Ovary (tissue), 9 donors: ENCODE results near the gene GNA14. TPM values are rescaled to one million over a fixed set of nuclear protein-coding genes. Genes with fewer than 3 reads are reported as not detected.
"Not testable (repeated sequence)": the region's sequence is repeated elsewhere in the genome, so short reads cannot be mapped to it uniquely, and the experiment has no call there.

Experiments
- DNase-seq, 5 donors: peaks; one replicate each; pipeline ENCODE4 v3.0.0-alpha.2; 2019 to 2020
- H3K27ac ChIP-seq, 2 donors: fragments of 200-600 bp; one replicate each; pipeline versions ENCODE4 v1.5.1 to v1.8.0; 2019 to 2022
- H3K27me3 ChIP-seq: fragments of 200-600 bp; one replicate; pipeline ENCODE4 v1.8.0; 2022
- H3K36me3 ChIP-seq: fragments of 200-600 bp; sonication (generic); one replicate; pipeline ENCODE4 v1.5.1; 2019
- H3K4me1 ChIP-seq: one replicate; pipeline ENCODE4 v1.8.1; 2013; ENCODE audit warnings: mild to moderate bottlenecking, moderate library complexity; ENCODE audit not compliant: insufficient read depth
- H3K4me3 ChIP-seq: fragments of 200-600 bp; sonication (generic); one replicate; pipeline ENCODE4 v1.5.1; 2017
- H3K9me3 ChIP-seq, 2 donors: fragments of 200-600 bp in 1 of 2; sonication (generic) in 1 of 2; one replicate each; pipeline versions ENCODE4 v1.5.1 to v1.8.1; 2013 to 2019; ENCODE audit warnings: mild to moderate bottlenecking in 1 of 2, moderate library complexity in 1 of 2
- EP300 ChIP-seq: sonication (generic); formaldehyde crosslinking; IDR thresholded peaks from one replicate; pipeline ENCODE4 v1.6.1; 2017; ENCODE audit warnings: antibody characterized with exemption
- POLR2A ChIP-seq: fragments of 450-650 bp; IDR thresholded peaks from one replicate; pipeline ENCODE4 v1.6.1; 2017; ENCODE audit warnings: antibody characterized with exemption, mild to moderate bottlenecking, moderate library complexity
- WGBS, 3 donors: extraction: QIAGEN DNeasy Blood & Tissue Kit in 1 of 3; methylation state at CpG; one replicate each; pipeline versions ENCODE4 v1.1.5 to v1.1.7; 2013 to 2017; 5-methylcytosine and 5-hydroxymethylcytosine counted together
- intact Hi-C, 4 donors: fragments of 100-400 bp; cut with DNase I; formaldehyde crosslinking; loops; one replicate each; pipeline versions ENCODE4 v1.11.0 to v1.15.1; 2022 to 2023
- polyA plus RNA-seq, 2 donors: library from polyadenylated mRNA; stranded (reverse); fragments of 200-250 nt in 1 of 2; fragments of 350-450 nt in 1 of 2; fragmentation: Illumina TruSeq in 1 of 2; extraction: RNeasy Lipid Tissue Mini Kit (QIAGEN cat#74804) in 1 of 2; gene quantifications; one replicate each; pipeline ENCODE4 v1.2.3, GENCODE V29; 2013 to 2014
- total RNA-seq, 7 donors: library from RNA; depleted of rRNA in 2 of 7; stranded (reverse); fragments of >200 nt in 2 of 7; fragmentation: NEBNext Ultra II Directional in 3 of 7; extraction: Animal tissue kit (Norgen Biotek cat#: 25700) in 3 of 7; gene quantifications; one replicate each; pipeline versions ENCODE4 v1.1.0 to v1.2.4, GENCODE V29; 2016 to 2023
- TF ChIP-seq, protein P1 (sequence below), 3 donors: fragments of 450-650 bp in 2 of 3; fragments of 200-600 bp in 1 of 3; IDR thresholded peaks; one replicate each; pipeline versions ENCODE4 v1.5.1 to v1.8.0; 2016 to 2022; ENCODE audit warnings: antibody characterized with exemption in 3 of 3, mild to moderate bottlenecking in 1 of 3
- donor health status: DM: no; HTN: no; CAD: no; lungs with moderate emphysema.
- donor health status: DM: no; HTN: no; CAD: no.
- donor health status: Bipolar disorder and iron deficiency.
- donor health status: DM: yes; HTN: yes; CAD: no.
- donor health status: DM: no; HTN: no; CAD: no.
- donor health status: DM: yes; HTN: yes; CAD: no.

GNA14 gene
- total and polyA plus RNA-seq, 9 donors, result 4.9 to 9.9 (median 7.6) TPM

DNA sequence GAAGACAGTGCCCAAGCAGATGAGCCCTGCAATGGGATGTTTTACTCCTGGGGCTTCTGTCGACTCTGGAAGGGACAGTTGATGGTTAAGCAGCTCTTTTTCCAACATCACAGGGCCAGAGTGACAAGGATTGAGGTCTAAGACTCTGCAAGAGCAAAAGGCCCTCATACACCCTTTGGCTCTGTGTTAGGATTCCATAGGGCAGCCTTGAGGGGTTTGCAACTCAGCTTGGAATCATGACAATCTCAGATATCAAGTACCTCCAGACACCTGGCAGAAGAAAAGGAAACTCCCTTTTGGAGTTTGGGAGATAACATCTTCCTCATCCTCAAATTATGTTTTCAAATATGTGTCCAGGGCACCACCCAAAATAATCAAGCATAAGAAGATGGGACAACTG lies 205.7 kb downstream of the GNA14 start:
- Histone ChIP-seq H3K9me3 (no peaks in the 10 kb centered on the region), H3K4me1 (peaks cover 3% of the 10 kb centered on the region), H3K27me3 (no peaks in the 10 kb centered on the region), H3K27ac (no peak overlapping the region), H3K4me3 (no peak overlapping the region), H3K36me3 (no peaks in the 10 kb centered on the region)
- intact Hi-C loops, result no loop called here
- WGBS, 3 donors, result 74 to 91% (median 81%) methylated on average over 1 of the region's 1 CpG
- DNase-seq, result no peak
- no peak for TF ChIP-seq EP300
- no peak for TF ChIP-seq POLR2A
- TF ChIP-seq, protein P1, sequence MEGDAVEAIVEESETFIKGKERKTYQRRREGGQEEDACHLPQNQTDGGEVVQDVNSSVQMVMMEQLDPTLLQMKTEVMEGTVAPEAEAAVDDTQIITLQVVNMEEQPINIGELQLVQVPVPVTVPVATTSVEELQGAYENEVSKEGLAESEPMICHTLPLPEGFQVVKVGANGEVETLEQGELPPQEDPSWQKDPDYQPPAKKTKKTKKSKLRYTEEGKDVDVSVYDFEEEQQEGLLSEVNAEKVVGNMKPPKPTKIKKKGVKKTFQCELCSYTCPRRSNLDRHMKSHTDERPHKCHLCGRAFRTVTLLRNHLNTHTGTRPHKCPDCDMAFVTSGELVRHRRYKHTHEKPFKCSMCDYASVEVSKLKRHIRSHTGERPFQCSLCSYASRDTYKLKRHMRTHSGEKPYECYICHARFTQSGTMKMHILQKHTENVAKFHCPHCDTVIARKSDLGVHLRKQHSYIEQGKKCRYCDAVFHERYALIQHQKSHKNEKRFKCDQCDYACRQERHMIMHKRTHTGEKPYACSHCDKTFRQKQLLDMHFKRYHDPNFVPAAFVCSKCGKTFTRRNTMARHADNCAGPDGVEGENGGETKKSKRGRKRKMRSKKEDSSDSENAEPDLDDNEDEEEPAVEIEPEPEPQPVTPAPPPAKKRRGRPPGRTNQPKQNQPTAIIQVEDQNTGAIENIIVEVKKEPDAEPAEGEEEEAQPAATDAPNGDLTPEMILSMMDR (IDR thresholded peaks at IDR 0.05), result no peak

DNA sequence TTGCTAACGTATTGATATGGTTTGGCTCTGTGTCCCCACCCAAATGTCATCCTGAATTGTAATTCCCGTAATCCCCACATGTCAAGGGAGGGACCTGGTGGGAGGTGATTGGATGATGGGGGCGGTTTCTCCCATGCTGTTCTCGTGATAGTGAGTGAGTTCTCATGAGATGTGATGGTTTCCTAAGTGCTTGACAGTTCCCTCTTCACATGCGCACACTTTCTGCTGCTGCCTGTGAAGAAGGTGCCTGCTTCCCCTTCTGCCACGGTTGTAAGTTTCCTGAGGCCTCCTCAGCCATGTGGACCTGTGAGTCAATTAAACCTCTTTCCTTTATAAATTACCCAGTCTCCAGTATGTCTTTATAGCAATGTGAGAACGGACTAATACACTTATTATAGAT lies 207.0 kb downstream of the GNA14 start:
- WGBS, 3 donors, result 69 to 85% (median 74%) methylated on average over 7 of the region's 7 CpGs
- intact Hi-C loops, result not testable (repeated sequence)

DNA sequence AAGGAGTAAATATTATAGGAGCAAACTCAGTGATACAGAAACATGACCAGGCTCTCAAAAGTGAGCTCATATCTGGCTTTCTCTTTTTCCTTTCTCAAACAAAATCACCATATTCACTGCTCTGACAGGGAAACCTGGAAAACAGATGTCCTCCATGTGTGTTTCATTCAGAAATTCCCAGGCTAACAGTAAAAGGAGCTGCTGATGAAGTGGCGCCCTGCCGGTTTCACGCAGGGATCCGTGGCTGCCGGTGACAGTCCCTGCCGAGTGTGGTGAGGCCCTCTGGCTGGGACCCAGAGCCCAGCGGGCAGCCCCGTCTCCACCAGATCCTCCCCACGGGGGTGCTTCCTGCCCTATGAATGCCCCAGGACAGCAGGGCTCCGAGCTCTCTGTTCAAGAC lies 208.1 kb downstream of the GNA14 start:
- H3K27me3 ChIP-seq, result no peaks in the 10 kb centered on the region
- intact Hi-C loops, result no loop called here
- H3K36me3 ChIP-seq, result no peaks in the 10 kb centered on the region
- no peak for DNase-seq
- H3K4me1 ChIP-seq, result peaks cover 3% of the 10 kb centered on the region
- H3K9me3 ChIP-seq, result no peaks in the 10 kb centered on the region
- WGBS, 3 donors, result 10 to 28% (median 12%) methylated on average over 10 of the region's 10 CpGs
- H3K4me3 ChIP-seq, result no peak overlapping the region
- H3K27ac ChIP-seq, result no peak overlapping the region
- TF ChIP-seq POLR2A (no peak), EP300 (no peak)
- TF ChIP-seq, protein P1 (IDR thresholded peaks at IDR 0.05), result no peak

More for the DNA sequence above, 207.0 kb downstream of the GNA14 start:
- H3K36me3 ChIP-seq, H3K4me1 ChIP-seq, H3K27me3 ChIP-seq, H3K9me3 ChIP-seq, DNase-seq, H3K27ac ChIP-seq, H3K4me3 ChIP-seq: not testable (repeated sequence)

DNA sequence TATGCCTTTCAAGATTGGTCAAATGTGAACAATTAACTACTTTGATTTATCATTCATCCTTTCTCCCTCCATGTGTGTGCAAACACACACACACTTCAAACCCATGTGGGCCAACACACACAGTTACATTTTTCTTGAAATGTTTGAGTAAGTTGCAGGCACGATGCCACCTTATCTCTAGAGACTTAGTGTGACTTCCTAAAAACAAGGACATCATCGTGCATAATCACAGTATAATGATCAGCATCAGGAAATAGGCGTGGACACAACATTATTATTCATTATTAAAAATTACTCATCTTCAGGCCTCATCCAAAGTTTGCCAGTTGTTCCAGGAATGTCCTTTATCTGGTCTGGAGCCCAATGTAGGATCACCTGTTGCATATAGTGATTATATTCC lies 209.5 kb downstream of the GNA14 start:
- Histone ChIP-seq H3K4me1 (peaks cover 3% of the 10 kb centered on the region), H3K27me3 (no peaks in the 10 kb centered on the region), H3K36me3 (no peaks in the 10 kb centered on the region), H3K27ac (no peak overlapping the region), H3K9me3 (no peaks in the 10 kb centered on the region), H3K4me3 (no peak overlapping the region)
- TF ChIP-seq, protein P1 (IDR thresholded peaks at IDR 0.05), result no peak
- TF ChIP-seq POLR2A (no peak), EP300 (no peak)
- 74 to 84% (median 83%) methylated on average over 3 of the region's 3 CpGs for WGBS, 3 donors
- intact Hi-C loops, result loop anchor here in 2 of 4 donors (10.0 kb wide), 2 partner anchors 316 to 596 kb away; partner anchors contain the start of gene GNAQ (in 1 of the 2)
- DNase-seq, result no peak

DNA sequence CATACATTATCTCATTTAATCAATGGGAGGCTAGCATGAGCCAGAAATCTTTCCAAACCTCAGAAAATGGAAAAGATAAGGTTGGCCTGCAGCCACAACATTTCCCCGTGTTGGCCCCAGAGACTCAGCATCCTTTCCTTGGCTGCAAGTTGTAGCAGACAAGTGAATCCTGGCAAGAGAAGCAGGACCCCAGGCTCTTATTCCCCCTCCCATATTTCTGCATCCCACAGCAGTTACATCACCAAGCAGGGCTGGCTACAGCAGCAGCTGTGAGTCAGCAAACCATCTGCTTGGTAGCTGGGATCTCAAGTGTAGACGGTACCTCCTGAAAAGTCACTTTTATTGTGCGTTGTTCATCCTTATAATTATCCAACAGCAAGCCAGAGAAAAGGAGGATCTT lies 212.4 kb downstream of the GNA14 start:
- no peaks in the 10 kb centered on the region for H3K27me3 ChIP-seq
- H3K9me3 ChIP-seq, result no peaks in the 10 kb centered on the region
- H3K36me3 ChIP-seq, result no peaks in the 10 kb centered on the region
- no peak overlapping the region for H3K4me3 ChIP-seq
- H3K4me1 ChIP-seq, result peaks cover 3% of the 10 kb centered on the region
- DNase-seq, result no peak
- H3K27ac ChIP-seq, result no peak overlapping the region
- WGBS, 3 donors, result 50 to 64% (median 53%) methylated on average over 3 of the region's 3 CpGs
- TF ChIP-seq EP300, result no peak
- TF ChIP-seq, protein P1 (IDR thresholded peaks at IDR 0.05), result no peak
- TF ChIP-seq POLR2A, result no peak
- intact Hi-C loops, result loop anchor here in 2 of 4 donors (10.0 kb wide), 2 partner anchors 319 to 599 kb away; partner anchors contain the start of gene GNAQ (in 1 of the 2)
